Hindlimb muscle (tissue), 1 donor: ENCODE measurements around the gene GPRASP2. TPM values are rescaled to one million over a fixed set of nuclear protein-coding genes. Genes with fewer than 3 reads are reported as not detected.

ENCODE experiments used
- DNase-seq: peaks from one replicate; pipeline ENCODE4 v3.0.0-alpha.2; 2013
- polyA plus RNA-seq: library from polyadenylated mRNA; unstranded; fragments of 120-200 nt; gene quantifications from one replicate; pipeline ENCODE4 v1.2.1, GENCODE V29; 2013; ENCODE audit not compliant: insufficient read length

GPRASP2 gene
- polyA plus RNA-seq, 1 donor = 16.6 TPM

DNA sequence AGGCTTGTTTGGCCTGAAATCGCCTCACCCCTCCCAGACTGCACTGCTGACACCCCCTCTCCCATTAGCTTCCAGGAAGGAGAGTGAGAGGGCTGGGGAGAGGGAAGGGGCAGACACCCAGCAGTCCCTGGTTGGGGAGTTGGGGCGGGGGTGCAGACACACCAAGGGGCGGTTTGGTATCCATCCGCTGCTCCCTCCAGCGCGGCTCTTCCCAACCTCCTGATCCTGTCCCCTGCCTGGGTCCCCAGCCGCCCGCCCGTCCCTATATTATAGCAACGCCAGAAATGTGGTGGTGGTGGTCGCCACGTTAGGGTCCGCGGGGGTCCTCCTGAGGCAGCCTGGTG lies 33.2 kb downstream of the GPRASP2 start:
- peak; percentile 17 for DNase-seq

DNA sequence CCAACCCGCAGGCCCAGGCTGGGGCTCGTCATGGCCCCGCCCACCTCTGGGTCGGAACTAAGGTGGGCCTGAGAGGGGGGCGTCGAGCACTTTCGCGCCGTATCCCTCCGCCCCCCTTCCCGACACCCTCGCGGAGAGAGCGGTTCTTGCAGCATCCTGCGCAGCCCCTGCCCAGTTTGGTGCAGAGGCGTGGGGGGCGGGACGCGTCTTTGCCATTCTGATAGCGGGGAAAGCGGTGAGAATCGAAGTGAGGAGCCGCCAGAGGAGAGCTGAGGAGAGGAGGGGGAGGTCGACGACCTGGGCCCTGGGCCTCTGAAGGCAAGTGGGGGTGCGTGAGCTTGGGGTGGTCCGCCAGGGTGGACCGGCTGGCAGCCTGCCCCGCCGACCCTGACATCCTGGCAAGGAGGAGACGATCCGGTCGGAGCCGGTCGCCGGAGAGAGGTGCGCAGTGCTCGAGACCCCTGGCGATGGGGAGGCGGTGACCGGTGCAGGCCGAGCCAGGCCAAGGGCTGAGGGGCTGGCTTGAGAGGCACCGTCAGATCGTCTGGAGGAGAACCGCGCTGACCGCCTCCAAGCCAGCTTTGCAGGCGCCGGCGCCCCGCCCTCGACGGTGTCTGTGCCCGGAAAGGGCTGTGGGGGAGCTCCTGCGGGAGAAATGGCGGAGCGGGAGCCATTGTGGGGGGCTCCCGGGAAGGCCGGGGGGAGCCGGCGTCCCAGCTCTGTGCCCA lies 33.8 kb downstream of the GPRASP2 start:
- DNase-seq = peak; percentile 42

DNA sequence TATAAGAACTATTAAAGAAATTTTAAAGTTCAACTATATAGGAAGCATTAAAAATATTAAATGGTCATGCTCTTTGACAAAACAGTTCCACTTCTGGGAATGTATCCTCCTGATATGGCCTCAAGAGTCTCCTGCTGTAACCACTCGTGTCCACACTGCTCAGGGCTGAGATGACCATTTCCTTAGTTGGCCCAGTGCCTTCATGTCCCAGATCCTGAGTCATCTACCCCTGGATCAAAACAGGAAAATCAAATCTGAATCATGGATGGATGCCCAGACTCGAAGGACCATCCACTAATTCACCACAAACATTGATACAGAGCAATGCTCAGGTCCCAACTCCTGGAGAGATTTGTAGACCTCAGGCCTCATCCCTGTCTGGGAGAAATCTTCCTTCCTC lies 53.0 kb downstream of the GPRASP2 start:
- no peak for DNase-seq

DNA sequence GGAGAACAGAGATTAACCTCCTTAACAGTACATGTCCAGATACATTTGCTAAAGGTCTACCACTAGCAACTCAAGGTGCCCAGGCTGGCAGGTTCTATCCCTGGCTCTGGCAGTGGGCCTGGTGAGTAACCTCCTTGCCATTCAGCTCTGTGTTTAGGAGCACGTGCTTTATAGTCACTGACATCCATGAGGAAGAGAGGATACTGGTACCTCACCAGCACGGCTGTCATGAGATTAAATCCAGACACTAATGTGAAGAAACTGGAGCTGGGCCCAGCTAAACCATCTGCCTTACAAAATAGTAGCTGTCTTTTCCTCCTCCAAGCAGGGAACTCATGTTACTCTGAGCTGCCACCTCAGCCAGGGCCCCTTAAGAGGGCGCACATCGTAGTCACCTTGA lies 53.6 kb downstream of the GPRASP2 start:
- no peak for DNase-seq

DNA sequence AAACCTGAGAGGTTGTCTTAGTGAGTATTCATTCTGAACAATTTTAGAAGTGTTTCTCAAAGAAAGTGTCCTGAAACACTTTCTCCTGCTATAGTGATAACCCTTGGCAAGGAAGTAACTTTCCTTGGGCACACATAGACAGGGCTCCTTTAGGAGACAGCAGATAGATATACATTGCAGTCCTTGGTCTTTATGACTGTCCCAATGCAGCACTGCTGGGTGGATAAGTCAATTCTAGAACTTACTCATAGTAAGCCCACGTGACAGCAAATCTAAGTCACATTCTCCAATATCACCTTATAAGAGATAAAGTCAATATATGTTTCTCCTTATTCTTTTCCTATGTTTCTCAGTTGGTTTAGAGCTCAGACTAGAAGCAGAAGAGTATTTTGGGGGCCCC lies 55.0 kb downstream of the GPRASP2 start:
- no peak for DNase-seq

Other genes with a start within 250 kb of the GPRASP2 start
- not detected for gene TCP11X2, start 240.6 kb upstream of the GPRASP2 start, polyA plus RNA-seq
- 9.6 TPM for gene TMSB15A, start 195.7 kb upstream of the GPRASP2 start, polyA plus RNA-seq
- gene ARMCX5, start 112.9 kb upstream of the GPRASP2 start, polyA plus RNA-seq = 8.2 TPM
- 9.8 TPM for gene GPRASP1, start 61.0 kb upstream of the GPRASP2 start, polyA plus RNA-seq
- gene GPRASP3, start 8.3 kb downstream of the GPRASP2 start, polyA plus RNA-seq = 8.0 TPM
- not detected for gene RAB40AL, start 224.8 kb downstream of the GPRASP2 start, polyA plus RNA-seq